Measurements from ENCODE around the gene ZDHHC1. TPM values are rescaled to one million over a fixed set of nuclear protein-coding genes. Genes with fewer than 3 reads are reported as not detected.

The ZDHHC1 gene
- total RNA-seq, 1 experiment from 2014 or later, result not detected

GRCh38 chr16:67393788-67394154 is 22.5 kb downstream of the ZDHHC1 start:
- H3K9me2 ChIP-seq (replicated peaks; ENCODE audit: insufficient read depth, low read length), result no peaks in the 10 kb centered on the region
- H3K27ac ChIP-seq (ENCODE audit: low read length), result no peak overlapping the region
- no peaks in the 10 kb centered on the region for H3K79me2 ChIP-seq (ENCODE audit: low read length)
- H3K36me3 ChIP-seq (ENCODE audit: insufficient read depth, low read length), result no peaks in the 10 kb centered on the region
- no peak overlapping the region for H2AFZ ChIP-seq (ENCODE audit: low read length)
- H3K4me2 ChIP-seq (ENCODE audit: low read depth, low read length, poor library complexity, severe bottlenecking), result no peak overlapping the region
- H3K27me3 ChIP-seq (ENCODE audit: low read length), result no peaks in the 10 kb centered on the region
- H3K4me1 ChIP-seq (ENCODE audit: low read length), result peaks cover 13% of the 10 kb centered on the region
- DNase-seq, result no peak
- no peaks in the 10 kb centered on the region for H4K20me1 ChIP-seq (ENCODE audit: insufficient read depth, low read depth, low read length)
- no peak overlapping the region for H3K4me3 ChIP-seq (ENCODE audit: low read length)
- H3K9ac ChIP-seq (ENCODE audit: low read length), result no peak overlapping the region
- H3K9me3 ChIP-seq (ENCODE audit: low read length), result no peaks in the 10 kb centered on the region

- no peaks in the 10 kb centered on the region for H3K27me3 ChIP-seq (ENCODE audit: low read length)
- H3K4me2 ChIP-seq (ENCODE audit: low read depth, low read length, poor library complexity, severe bottlenecking), result no peak within 1 kb of the TSS
- no peak within 1 kb of the TSS for H3K9ac ChIP-seq (ENCODE audit: low read length)
- H3K9me3 ChIP-seq (ENCODE audit: low read length), result no peaks in the 10 kb centered on the region
- no peaks in the 10 kb centered on the region for H4K20me1 ChIP-seq (ENCODE audit: insufficient read depth, low read depth, low read length)
- H3K27ac ChIP-seq (ENCODE audit: low read length), result no peak within 1 kb of the TSS
- H3K36me3 ChIP-seq (ENCODE audit: insufficient read depth, low read length), result no peaks in the 10 kb centered on the region
- no peak within 1 kb of the TSS for H2AFZ ChIP-seq (ENCODE audit: low read length)
- no peaks in the 10 kb centered on the region for H3K9me2 ChIP-seq (replicated peaks; ENCODE audit: insufficient read depth, low read length)
- H3K4me1 ChIP-seq (ENCODE audit: low read length), result peaks cover 13% of the 10 kb centered on the region
- DNase-seq, result no peak
- H3K4me3 ChIP-seq (ENCODE audit: low read length), result no peak within 1 kb of the TSS
- no peaks in the 10 kb centered on the region for H3K79me2 ChIP-seq (ENCODE audit: low read length)
Measured at GRCh38 chr16:67393111-67393787, 23.0 kb downstream of the ZDHHC1 start, which contains the start of gene TPPP3. TPPP3 (minus strand) TSS chr16:67393498; CDS start chr16:67391111, 2,387 bp downstream.

DNA sequence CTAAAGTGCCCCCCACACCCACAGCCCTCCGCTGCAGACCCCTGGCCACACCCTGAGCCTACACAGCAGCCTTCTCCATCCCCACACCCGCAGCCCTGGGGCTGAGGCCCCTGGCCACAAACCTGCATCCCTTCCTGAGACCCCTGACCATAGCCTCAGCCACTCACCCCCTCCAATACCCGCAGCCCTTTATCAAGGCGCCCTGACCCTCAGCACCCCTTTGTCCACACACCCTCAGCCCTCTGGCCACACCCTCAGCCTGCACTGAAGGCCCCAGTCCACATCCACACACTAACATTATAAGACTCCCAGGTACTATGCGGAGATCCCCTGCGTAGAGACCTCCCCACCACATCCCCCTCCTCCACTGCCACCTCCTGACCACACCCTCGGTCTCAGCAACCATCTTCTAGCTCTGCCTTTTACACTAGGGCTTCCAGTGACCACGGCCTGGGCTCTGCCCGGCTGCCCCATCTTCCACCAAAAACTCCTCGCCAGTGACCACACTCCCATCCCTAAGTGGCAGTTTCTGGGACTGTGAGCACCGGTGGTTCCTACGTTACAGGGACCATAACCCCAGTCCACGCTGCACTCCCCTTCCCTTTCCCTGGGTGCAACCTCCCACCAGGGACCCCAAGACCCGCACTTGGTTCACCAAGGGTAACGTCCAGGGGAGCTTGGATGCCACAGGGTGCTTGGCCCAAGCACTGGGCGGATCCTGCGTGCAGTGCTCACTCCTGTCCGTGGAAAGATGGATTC is 23.8 kb downstream of the ZDHHC1 start:
- Histone ChIP-seq H3K36me3 (ENCODE audit: insufficient read depth, low read length) (no peaks in the 10 kb centered on the region), H3K4me1 (ENCODE audit: low read length) (peaks cover 9% of the 10 kb centered on the region), H3K9me3 (ENCODE audit: low read length) (no peaks in the 10 kb centered on the region), H3K9me2 (replicated peaks; ENCODE audit: insufficient read depth, low read length) (no peaks in the 10 kb centered on the region), H3K4me2 (ENCODE audit: low read depth, low read length, poor library complexity, severe bottlenecking) (no peak overlapping the region), H3K4me3 (ENCODE audit: low read length) (no peak overlapping the region), H2AFZ (ENCODE audit: low read length) (no peak overlapping the region), H3K27me3 (ENCODE audit: low read length) (no peaks in the 10 kb centered on the region), H3K9ac (ENCODE audit: low read length) (no peak overlapping the region), H4K20me1 (ENCODE audit: insufficient read depth, low read depth, low read length) (no peaks in the 10 kb centered on the region), H3K27ac (ENCODE audit: low read length) (no peak overlapping the region), H3K79me2 (ENCODE audit: low read length) (no peaks in the 10 kb centered on the region)
- DNase-seq, result no peak

DNA sequence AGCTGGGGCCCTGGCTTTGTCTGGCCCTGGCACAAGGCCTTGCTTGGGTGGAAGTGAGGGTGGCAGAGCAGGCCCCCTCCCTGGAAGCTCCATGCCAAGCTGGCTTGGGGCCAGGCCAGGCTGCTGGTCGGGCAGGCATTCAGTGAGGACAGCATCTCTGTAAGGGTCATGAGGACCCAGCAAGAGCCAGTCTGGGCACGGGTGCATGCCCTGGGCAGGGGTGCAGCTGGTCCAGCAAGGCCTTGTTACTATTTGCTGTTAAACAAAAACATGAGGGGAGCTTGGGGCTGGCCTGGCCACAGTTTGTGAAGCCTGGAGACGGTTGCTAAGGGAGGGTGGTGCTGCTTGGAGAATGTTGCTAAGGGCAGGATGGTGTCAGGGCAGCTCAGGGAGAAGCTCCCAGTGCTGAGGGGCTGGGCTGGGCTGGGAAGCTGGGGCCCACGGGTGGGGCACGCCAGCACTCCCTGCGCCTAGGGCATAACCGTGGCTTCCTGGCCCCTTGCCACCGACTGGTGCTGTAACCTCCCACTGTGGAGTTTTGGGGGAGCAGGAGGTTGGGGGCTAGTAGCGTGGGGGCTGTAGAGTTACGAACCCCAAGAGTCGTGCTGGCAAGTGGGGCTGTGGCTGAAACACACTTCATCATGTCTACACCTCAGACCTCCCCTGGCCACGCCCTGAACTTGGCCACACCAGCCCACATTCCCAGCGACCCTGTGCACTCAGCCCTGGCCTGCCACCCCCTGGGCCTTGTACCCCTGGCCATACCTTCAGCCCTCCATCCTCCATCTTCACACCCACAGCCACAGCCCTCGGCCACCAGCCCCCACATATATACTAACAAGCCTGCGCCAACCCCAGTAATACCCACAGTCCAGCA is 24.6 kb downstream of the ZDHHC1 start:
- H3K9ac ChIP-seq (ENCODE audit: low read length), result no peak overlapping the region
- H3K27ac ChIP-seq (ENCODE audit: low read length), result no peak overlapping the region
- H3K79me2 ChIP-seq (ENCODE audit: low read length), result no peaks in the 10 kb centered on the region
- no peak overlapping the region for H3K4me3 ChIP-seq (ENCODE audit: low read length)
- DNase-seq, result no peak
- H3K9me3 ChIP-seq (ENCODE audit: low read length), result no peaks in the 10 kb centered on the region
- no peak overlapping the region for H3K4me2 ChIP-seq (ENCODE audit: low read depth, low read length, poor library complexity, severe bottlenecking)
- no peaks in the 10 kb centered on the region for H3K36me3 ChIP-seq (ENCODE audit: insufficient read depth, low read length)
- H3K27me3 ChIP-seq (ENCODE audit: low read length), result no peaks in the 10 kb centered on the region
- no peaks in the 10 kb centered on the region for H4K20me1 ChIP-seq (ENCODE audit: insufficient read depth, low read depth, low read length)
- H2AFZ ChIP-seq (ENCODE audit: low read length), result no peak overlapping the region
- H3K9me2 ChIP-seq (replicated peaks; ENCODE audit: insufficient read depth, low read length), result no peaks in the 10 kb centered on the region
- peaks cover 8% of the 10 kb centered on the region; the same call in 1 of the 2 replicates for H3K4me1 ChIP-seq (ENCODE audit: low read length)

DNA sequence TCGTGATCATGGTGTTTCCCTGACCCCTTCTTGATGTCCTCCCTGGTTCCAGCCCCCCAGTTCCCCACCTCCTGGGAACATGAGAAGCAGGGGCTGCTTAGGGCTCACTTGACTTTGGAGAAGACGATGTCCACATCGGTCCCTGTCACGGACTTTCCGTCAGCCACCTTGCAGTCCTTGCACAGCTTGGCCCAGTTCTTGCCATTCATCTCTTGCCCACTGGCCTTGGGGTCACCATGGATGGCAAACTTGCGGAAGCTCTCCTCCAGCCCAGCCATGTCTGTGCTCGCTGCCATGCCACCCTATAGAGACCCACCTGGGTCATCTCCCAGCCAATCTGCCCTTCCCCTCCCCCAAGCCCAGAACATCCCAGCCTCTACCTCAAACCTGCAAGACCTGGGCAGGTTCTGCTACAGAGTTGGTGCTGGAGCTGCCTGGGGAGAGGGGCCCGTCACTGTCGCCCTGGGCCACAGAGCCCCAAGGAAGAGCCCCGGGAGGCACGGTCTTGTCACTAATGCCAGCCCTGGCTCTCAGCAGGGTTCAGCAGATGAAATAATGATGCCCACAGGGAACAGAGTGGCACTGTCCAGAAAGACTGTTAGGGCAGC is 25.4 kb downstream of the ZDHHC1 start:
- DNase-seq, result no peak
- no peak overlapping the region for H3K27ac ChIP-seq (ENCODE audit: low read length)
- no peak overlapping the region for H2AFZ ChIP-seq (ENCODE audit: low read length)
- H3K4me1 ChIP-seq (ENCODE audit: low read length), result peaks cover 3% of the 10 kb centered on the region; the same call in 1 of the 2 replicates
- H3K36me3 ChIP-seq (ENCODE audit: insufficient read depth, low read length), result no peaks in the 10 kb centered on the region
- H3K27me3 ChIP-seq (ENCODE audit: low read length), result no peaks in the 10 kb centered on the region
- no peaks in the 10 kb centered on the region for H3K79me2 ChIP-seq (ENCODE audit: low read length)
- no peak overlapping the region for H3K4me2 ChIP-seq (ENCODE audit: low read depth, low read length, poor library complexity, severe bottlenecking)
- H3K9ac ChIP-seq (ENCODE audit: low read length), result no peak overlapping the region
- H4K20me1 ChIP-seq (ENCODE audit: insufficient read depth, low read depth, low read length), result no peaks in the 10 kb centered on the region
- H3K9me3 ChIP-seq (ENCODE audit: low read length), result no peaks in the 10 kb centered on the region
- H3K4me3 ChIP-seq (ENCODE audit: low read length), result no peak overlapping the region
- H3K9me2 ChIP-seq (replicated peaks; ENCODE audit: insufficient read depth, low read length), result no peaks in the 10 kb centered on the region

DNA sequence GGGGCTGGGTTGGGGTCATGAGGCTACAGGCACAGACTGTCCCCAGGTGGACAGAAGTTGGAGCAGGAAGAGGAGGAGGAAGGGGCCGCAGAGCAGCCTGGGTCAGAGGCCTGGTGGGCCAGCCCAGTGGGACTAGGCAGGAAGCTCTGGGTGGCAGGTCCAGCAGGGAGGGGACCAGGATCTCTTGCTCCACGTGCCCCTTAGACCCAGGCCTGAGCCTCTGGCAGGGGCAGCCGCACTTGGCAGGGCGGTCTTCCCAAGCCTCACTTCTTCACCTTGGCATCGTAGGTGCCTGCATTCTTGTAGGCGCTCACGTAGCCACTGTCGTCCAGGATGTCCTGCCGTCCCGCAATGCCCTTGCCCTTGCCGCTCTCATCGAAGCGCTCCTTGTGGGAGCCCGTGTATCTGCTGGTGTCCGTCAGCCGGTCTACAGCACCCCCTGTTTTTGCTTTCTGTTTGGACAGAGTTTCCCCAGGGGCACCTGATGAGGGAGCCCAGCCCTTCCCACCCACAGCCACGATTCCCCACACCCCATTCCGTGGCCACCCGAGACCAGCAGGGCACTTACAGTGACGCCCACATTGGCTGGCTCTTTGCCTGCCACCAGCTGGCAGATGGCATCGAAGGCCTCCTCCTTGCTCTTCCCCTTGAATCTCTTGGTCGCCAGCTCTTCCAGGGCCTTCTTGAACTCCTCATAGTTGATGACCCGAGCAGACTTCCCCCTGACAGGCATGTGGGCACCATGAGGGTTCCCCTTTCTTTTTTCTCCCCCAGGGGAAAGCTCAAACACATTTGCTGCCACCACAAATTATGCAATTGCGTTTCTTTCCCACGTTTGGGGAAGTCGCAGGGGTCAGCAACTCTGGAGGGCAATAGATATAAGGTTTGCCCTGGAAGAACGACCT is 26.1 kb downstream of the ZDHHC1 start:
- Histone ChIP-seq H3K9ac (ENCODE audit: low read length) (no peak overlapping the region), H3K27me3 (ENCODE audit: low read length) (no peaks in the 10 kb centered on the region), H3K9me3 (ENCODE audit: low read length) (no peaks in the 10 kb centered on the region), H3K4me2 (ENCODE audit: low read depth, low read length, poor library complexity, severe bottlenecking) (no peak overlapping the region), H4K20me1 (ENCODE audit: insufficient read depth, low read depth, low read length) (no peaks in the 10 kb centered on the region), H3K27ac (ENCODE audit: low read length) (no peak overlapping the region), H3K36me3 (ENCODE audit: insufficient read depth, low read length) (no peaks in the 10 kb centered on the region), H2AFZ (ENCODE audit: low read length) (no peak overlapping the region), H3K9me2 (replicated peaks; ENCODE audit: insufficient read depth, low read length) (no peaks in the 10 kb centered on the region), H3K4me3 (ENCODE audit: low read length) (no peak overlapping the region), H3K4me1 (ENCODE audit: low read length) (no peaks in the 10 kb centered on the region), H3K79me2 (ENCODE audit: low read length) (no peaks in the 10 kb centered on the region)
- DNase-seq, result no peak

GRCh38 chr16:67388591-67388990 is 27.7 kb downstream of the ZDHHC1 start:
- no peak overlapping the region for H3K9ac ChIP-seq (ENCODE audit: low read length)
- no peak overlapping the region for H2AFZ ChIP-seq (ENCODE audit: low read length)
- no peaks in the 10 kb centered on the region for H3K9me3 ChIP-seq (ENCODE audit: low read length)
- no peak overlapping the region for H3K4me2 ChIP-seq (ENCODE audit: low read depth, low read length, poor library complexity, severe bottlenecking)
- H3K9me2 ChIP-seq (replicated peaks; ENCODE audit: insufficient read depth, low read length), result no peaks in the 10 kb centered on the region
- no peaks in the 10 kb centered on the region; the same call in 1 of the 2 replicates for H3K4me1 ChIP-seq (ENCODE audit: low read length)
- H3K79me2 ChIP-seq (ENCODE audit: low read length), result no peaks in the 10 kb centered on the region
- no peaks in the 10 kb centered on the region for H4K20me1 ChIP-seq (ENCODE audit: insufficient read depth, low read depth, low read length)
- no peaks in the 10 kb centered on the region for H3K27me3 ChIP-seq (ENCODE audit: low read length)
- no peak overlapping the region for H3K27ac ChIP-seq (ENCODE audit: low read length)
- no peaks in the 10 kb centered on the region for H3K36me3 ChIP-seq (ENCODE audit: insufficient read depth, low read length)
- DNase-seq, result no peak
- no peak overlapping the region for H3K4me3 ChIP-seq (ENCODE audit: low read length)

All from Karpas-422 (cell line).